Measurements from ENCODE around the gene GAB1. TPM values are rescaled to one million over a fixed set of nuclear protein-coding genes. Genes with fewer than 3 reads are reported as not detected.
A peak's percentile ranks its signal among the peaks of the same experiment; 100 is the strongest.

GAB1 gene
- total RNA-seq: 30.1 to 52.2 TPM (median 33.2 TPM) in 3 replicates
- long read RNA-seq, full-length matches to known transcripts: 5 of 8 reads
- long read RNA-seq, partial matches to known transcripts: 0 of 8 reads
- long read RNA-seq, other reads (novel, unspliced or antisense): 3 of 8 reads

DNA sequence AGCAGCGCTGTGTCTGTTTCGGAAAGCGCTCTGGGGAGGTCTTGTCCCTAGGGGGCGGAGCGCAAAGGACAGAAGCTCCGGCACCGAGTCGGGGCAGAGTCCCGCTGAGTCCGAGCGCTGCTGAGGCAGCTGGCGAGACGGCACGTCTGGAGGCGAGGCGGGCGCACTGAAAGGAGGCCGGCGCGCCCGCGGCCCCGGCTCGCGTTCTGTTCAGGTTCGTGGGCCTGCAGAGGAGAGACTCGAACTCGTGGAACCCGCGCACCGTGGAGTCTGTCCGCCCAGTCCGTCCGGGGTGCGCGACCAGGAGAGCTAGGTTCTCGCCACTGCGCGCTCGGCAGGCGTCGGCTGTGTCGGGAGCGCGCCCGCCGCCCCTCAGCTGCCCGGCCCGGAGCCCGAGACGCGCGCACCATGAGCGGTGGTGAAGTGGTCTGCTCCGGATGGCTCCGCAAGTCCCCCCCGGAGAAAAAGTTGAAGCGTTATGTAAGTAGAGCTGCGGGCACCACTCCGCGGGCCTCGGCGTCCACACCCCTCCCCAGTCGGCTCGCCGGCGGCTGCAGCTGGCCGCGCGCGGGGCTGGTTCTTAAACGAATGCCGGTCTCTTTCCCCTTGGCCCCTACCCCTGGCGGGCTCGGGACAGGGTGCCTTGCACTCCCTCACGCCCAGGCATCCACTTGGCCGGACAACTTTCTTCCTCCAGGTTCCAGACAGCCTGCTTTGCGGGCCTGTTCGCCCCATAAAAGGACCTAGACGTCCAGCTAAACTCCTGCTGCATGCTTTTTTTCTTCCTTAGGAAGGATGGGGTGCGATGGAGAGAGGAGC lies at the start of gene GAB1:
GAB1 (plus strand) TSS at position 96 of the 819 bp plus-strand sequence; CDS start at position 409, 313 bp downstream.
- peak within 1 kb of the TSS; percentile 97 for H3K4me3 Mint-ChIP-seq (ENCODE audit: unreplicated experiment)
- DNase-seq (ENCODE audit: low spot score): peak; percentile 94
- H3K9me3 Mint-ChIP-seq (ENCODE audit: low read depth): no peaks in the 10 kb centered on the region
- no peaks in the 10 kb centered on the region for H3K36me3 Mint-ChIP-seq (ENCODE audit: low read depth)
- TF ChIP-seq, protein P1, sequence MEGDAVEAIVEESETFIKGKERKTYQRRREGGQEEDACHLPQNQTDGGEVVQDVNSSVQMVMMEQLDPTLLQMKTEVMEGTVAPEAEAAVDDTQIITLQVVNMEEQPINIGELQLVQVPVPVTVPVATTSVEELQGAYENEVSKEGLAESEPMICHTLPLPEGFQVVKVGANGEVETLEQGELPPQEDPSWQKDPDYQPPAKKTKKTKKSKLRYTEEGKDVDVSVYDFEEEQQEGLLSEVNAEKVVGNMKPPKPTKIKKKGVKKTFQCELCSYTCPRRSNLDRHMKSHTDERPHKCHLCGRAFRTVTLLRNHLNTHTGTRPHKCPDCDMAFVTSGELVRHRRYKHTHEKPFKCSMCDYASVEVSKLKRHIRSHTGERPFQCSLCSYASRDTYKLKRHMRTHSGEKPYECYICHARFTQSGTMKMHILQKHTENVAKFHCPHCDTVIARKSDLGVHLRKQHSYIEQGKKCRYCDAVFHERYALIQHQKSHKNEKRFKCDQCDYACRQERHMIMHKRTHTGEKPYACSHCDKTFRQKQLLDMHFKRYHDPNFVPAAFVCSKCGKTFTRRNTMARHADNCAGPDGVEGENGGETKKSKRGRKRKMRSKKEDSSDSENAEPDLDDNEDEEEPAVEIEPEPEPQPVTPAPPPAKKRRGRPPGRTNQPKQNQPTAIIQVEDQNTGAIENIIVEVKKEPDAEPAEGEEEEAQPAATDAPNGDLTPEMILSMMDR (IDR thresholded peaks at IDR 0.05): peak; percentile 59
- H3K4me1 Mint-ChIP-seq (ENCODE audit: low read depth): peaks cover 38% of the 10 kb centered on the region
- peak within 1 kb of the TSS; percentile 93 for H3K27ac Mint-ChIP-seq (ENCODE audit: unreplicated experiment)
- no peaks in the 10 kb centered on the region for H3K27me3 Mint-ChIP-seq (ENCODE audit: low read depth)

- no peak for DNase-seq (ENCODE audit: low spot score)
- TF ChIP-seq, protein P1 (IDR thresholded peaks at IDR 0.05): peak; percentile 44
- no peaks in the 10 kb centered on the region for H3K27me3 Mint-ChIP-seq (ENCODE audit: low read depth)
Measured at GRCh38 chr4:143287572-143287923, 49.1 kb upstream of the GAB1 start.

GRCh38 chr4:143288171-143288570 lies 48.5 kb upstream of the GAB1 start:
- Mint-ChIP-seq H3K27ac (ENCODE audit: unreplicated experiment) (peak overlapping the region; percentile 6), H3K9me3 (ENCODE audit: low read depth) (no peaks in the 10 kb centered on the region), H3K27me3 (ENCODE audit: low read depth) (no peaks in the 10 kb centered on the region), H3K4me1 (ENCODE audit: low read depth) (peaks cover 45% of the 10 kb centered on the region), H3K36me3 (ENCODE audit: low read depth) (no peaks in the 10 kb centered on the region), H3K4me3 (ENCODE audit: unreplicated experiment) (no peak overlapping the region)
- TF ChIP-seq, protein P1 (IDR thresholded peaks at IDR 0.05): no peak
- no peak for DNase-seq (ENCODE audit: low spot score)

More at GRCh38 chr4:143287572-143287923, 49.1 kb upstream of the GAB1 start:
- no peaks in the 10 kb centered on the region for H3K9me3 Mint-ChIP-seq (ENCODE audit: low read depth)
- peak overlapping the region; percentile 61 for H3K4me3 Mint-ChIP-seq (ENCODE audit: unreplicated experiment)
- peak overlapping the region; percentile 95 for H3K27ac Mint-ChIP-seq (ENCODE audit: unreplicated experiment)
- no peaks in the 10 kb centered on the region for H3K36me3 Mint-ChIP-seq (ENCODE audit: low read depth)
- H3K4me1 Mint-ChIP-seq (ENCODE audit: low read depth): peaks cover 41% of the 10 kb centered on the region

DNA sequence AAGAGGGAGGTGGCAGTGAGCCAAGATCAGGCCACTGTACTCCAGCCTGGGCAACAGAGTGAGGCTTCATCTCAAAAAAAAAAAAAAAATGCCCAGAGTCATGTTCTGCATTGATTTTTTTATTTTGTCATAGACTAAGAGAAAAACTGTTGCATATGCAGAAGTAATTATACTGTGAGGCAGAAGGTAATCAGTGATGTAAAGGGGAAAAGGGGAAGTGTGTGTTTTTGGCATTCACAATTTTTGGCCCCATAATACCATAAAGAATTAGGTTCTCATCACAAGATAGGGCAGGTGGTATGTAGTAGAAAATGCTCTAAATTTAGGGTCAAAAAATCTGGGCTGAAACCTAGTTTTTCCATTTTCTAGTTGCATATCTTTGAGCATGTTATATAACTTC lies 47.3 kb upstream of the GAB1 start:
- H3K27ac Mint-ChIP-seq (ENCODE audit: unreplicated experiment): no peak overlapping the region
- H3K9me3 Mint-ChIP-seq (ENCODE audit: low read depth): no peaks in the 10 kb centered on the region
- H3K4me3 Mint-ChIP-seq (ENCODE audit: unreplicated experiment): no peak overlapping the region
- no peaks in the 10 kb centered on the region for H3K27me3 Mint-ChIP-seq (ENCODE audit: low read depth)
- H3K36me3 Mint-ChIP-seq (ENCODE audit: low read depth): no peaks in the 10 kb centered on the region
- TF ChIP-seq, protein P1 (IDR thresholded peaks at IDR 0.05): no peak
- H3K4me1 Mint-ChIP-seq (ENCODE audit: low read depth): peaks cover 57% of the 10 kb centered on the region
- DNase-seq (ENCODE audit: low spot score): no peak

- H3K27me3 Mint-ChIP-seq (ENCODE audit: low read depth): no peaks in the 10 kb centered on the region
- peaks cover 63% of the 10 kb centered on the region for H3K4me1 Mint-ChIP-seq (ENCODE audit: low read depth)
Measured at GRCh38 chr4:143291314-143291713, 45.4 kb upstream of the GAB1 start.

More at GRCh38 chr4:143291314-143291713, 45.4 kb upstream of the GAB1 start:
- Mint-ChIP-seq H3K36me3 (ENCODE audit: low read depth) (no peaks in the 10 kb centered on the region), H3K9me3 (ENCODE audit: low read depth) (no peaks in the 10 kb centered on the region), H3K27ac (ENCODE audit: unreplicated experiment) (no peak overlapping the region), H3K4me3 (ENCODE audit: unreplicated experiment) (no peak overlapping the region)
- TF ChIP-seq, protein P1 (IDR thresholded peaks at IDR 0.05): no peak
- DNase-seq (ENCODE audit: low spot score): no peak
